Stimulated activated CD4-positive, alpha-beta T cell treated with anti-CD3 and anti-CD28 coated beads, Interleukin-2, amount 100 ng/mL, for 24 hours (primary cell): ENCODE results near the gene MRPL33.
"Not testable (repeated sequence)": the region's sequence is repeated elsewhere in the genome, so short reads cannot be mapped to it uniquely, and the experiment has no call there.

Experiments
- DNase-seq, 2 donors: peaks; one replicate each; pipeline ENCODE4 v3.0.0-alpha.2; 2020

Gene MRPL33

DNA sequence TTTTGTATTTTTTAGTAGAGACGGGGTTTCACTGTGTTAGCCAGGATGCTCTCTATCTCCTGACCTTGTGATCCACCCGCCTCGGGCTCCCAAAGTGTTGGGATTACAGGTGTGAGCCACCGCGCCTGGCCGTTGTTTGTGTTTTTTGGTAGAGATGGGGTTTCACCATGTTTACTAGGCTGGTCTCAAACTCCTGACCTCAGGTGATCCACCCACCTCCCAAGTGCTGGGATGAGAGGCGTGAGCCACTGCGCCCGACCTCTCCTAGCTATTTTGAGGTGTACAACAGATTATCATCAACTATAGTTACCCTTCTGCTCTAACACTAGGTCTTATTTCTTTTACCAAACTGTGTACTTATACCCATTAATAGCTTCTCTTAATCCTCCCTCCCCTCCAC is 28.9 kb upstream of the MRPL33 start:
- DNase-seq, result no peak

DNA sequence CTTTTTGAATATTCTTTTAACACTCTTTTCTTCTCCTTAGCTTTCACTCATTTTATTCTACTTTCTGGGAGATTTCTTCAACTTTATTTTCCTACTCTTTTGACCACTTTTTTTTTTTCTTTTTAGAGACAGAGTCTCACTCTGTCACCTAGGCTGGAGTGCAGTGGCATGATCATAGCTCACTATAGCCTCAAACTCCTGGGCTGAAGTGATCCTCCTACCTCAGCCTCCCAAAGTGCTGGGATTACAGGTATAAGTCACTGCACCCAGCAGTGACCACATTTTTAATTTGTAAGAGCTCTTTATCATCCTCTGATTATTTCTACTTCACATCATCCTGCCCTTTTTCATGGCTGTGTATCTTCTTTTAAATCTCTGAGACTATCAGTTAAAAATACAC is 26.0 kb upstream of the MRPL33 start:
- DNase-seq, result not testable (repeated sequence)

GRCh38 chr2:27746325-27746724 is 25.2 kb upstream of the MRPL33 start:
- no peak for DNase-seq

- DNase-seq, result no peak
Measured at GRCh38 chr2:27747827-27748352, 23.6 kb upstream of the MRPL33 start.

DNA sequence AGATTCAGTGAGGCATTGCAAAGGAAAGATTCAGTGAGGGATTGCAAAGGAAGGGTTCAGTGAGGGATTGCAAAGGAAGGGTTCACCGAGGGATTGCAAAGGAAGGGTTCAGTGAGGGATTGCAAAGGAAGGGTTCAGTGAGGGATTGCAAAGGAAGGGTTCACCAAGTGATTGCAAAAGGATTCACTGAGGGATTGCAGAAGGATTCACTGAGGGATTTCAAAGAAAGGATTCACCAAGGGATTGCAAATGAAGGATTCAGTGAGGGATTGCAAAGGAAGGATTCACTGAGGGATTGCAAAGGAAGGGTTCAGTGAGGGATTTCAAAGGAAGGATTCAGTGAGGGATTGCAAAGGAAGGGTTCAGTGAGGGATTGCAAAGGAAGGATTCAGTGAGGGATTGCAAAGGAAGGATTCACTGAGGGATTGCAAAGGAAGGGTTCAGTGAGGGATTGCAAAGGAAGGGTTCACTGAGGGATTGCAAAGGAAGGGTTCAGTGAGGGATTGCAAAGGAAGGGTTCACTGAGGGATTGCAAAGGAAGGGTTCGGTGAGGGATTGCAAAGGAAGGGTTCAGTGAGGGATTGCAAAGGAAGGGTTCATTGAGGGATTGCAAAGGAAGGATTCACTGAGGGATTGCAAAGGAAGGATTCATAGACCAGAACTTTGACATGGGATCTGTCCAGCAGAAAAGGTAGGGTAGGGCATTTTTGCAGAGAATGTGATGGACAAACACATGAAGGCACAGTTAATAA is 22.5 kb upstream of the MRPL33 start:
- not testable (repeated sequence) for DNase-seq

DNA sequence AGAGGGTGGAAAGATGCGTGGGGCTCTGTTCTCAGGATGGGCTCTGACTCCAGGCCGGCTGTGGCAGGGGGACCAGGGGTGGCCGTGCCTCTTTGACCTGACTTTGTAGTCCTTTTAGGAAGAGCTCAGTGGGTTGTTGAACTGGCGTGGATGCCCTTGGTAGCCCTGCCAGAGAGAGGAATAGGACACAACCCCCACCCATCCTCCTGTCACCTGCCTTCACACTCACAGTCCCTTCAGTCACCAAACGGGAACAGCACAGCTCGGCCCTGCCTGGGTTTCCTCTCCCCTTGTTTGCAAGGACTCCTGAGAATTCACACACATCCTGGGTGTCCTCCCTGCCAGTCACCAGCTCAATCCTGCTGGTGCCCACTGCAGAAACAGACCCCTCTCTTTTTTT is 20.1 kb upstream of the MRPL33 start:
- DNase-seq, result no peak

DNA sequence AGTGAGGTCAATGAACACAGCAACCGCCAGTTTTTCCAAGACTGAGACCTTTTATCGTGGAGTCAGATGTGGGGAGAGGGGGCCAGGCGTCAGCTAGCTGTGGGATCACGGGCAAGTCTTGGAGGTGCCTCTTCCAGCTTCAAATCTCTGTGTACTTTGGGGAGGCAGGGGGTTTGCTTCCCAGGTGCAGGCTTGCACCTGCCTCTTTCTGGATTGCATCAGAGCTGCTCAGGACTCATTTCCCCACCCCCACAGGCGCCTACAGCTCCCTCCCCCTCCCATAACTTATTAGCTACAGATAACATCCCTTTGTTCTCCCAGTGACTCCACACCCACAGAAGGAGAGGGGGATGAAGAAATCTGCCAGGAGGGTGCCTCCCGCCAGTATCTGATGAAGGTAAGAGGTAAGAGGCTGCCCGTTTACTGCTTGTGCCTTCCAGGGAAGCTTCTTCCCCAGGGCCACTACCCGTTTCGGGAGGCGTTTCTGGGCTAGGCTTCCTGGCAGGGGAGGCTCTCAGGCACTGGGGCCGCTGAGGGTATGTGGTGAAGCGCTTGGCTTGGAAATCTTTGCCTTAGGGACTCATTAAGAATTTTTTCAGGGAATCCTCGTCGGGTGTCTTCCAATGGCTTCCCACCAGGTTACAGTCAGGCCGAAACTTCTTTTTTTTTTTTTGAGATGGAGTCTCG is 18.8 kb upstream of the MRPL33 start:
- no peak for DNase-seq

DNA sequence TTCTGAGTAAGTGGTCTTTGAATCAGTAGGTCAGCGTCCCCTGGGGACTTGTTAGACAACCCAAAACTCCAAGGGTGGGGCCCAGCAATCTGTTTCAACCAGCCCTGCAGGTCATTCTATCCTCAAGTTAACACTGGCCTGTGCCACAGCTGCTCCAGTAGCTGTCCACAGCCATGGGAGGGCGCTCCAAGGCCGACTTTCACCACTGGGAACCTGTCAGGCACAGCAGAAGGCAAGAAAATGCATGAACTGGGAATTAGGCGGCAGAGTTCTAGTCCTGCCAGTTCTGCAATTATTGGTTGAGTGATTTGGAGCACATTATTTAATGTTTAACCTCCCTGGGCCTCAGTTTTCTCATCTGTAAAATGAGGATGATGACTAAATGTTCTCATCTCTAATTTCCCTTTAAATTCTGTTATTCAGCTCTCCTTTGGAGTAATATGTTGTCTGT is 17.4 kb upstream of the MRPL33 start:
- peak; percentile 81 to 87 for DNase-seq

DNA sequence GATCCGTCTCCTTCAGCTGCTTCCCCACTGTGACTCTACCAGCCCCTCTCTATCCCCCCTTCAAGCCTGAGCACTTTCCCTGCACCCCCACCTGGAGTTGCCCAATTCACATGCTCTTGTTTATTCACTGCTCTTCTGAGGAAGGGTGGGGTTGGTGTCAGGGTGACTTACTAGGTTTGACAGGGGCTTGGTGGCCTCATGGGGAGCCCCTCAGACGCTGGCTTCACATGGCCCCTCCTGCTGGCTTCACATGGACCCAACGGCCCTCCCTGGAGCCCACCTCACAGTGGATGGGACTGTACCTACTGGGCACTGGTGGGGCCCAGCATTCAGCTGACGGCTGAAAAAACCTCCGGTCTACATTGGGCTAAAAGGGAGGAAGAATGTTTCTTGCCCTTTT is 16.7 kb upstream of the MRPL33 start:
- DNase-seq, result no peak

DNA sequence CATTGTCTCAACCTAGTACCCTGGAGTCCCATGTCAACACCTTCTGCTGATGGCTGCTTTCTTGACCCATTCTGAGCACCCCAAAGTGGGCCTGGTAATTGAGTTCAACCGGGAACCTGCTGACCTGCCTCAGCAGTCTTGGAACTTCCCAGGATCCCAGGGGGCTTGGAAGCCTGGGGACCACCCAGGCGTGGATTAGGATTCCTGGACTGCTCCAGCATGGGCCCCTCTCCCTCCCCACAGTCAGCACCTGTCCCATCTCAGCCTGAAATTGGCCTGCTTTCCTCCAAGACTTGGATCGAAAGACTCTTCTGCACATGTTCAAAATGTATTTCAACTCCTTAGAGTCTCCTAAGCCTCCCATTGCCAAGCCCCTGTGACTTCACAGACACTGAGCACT is 15.4 kb upstream of the MRPL33 start:
- no peak for DNase-seq

DNA sequence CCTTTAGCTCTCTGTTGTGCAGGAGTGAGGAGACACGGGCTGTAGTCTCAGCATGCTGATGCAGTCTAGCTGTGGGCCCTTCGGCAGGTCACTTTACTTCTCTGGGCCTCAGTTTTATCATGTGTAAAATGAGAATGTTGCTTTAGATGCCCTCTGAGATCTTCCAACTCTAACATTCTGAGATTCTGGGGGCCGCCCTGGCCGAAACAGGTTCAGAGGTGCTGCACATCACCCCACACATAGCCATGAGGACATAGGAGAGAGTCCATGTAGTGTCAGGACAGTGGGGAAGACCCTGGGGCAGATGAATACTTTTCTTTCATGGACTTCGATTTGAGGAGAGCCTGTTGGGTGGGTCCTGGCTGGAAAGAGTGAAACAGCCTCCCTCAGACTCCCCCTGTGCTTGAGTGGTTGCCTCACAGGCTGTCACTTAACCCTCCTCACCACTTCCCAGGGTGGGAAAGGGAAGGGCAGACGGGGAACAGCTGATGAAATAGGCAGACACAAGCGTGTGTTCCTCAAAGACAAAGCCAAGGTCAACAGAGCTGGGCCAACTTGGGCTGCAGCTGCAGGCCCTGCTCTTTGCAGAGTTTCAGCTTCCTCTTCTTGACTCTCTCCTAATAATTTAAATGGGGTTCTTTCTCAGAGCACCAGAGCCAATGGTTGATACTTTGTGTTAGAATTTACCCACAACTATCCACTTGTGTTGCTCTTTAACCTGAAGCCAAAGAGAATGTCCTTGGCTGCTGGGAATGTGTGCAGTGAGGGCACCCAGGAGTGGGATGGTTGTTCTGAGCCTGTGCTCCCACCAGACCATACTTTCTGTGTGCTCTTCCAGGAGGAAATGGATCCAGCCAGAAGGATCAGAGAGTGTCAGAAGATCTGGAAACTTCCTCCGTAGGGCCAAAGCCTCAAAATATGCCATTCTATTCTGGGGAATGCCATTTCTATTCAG is 14.7 kb upstream of the MRPL33 start:
- no peak for DNase-seq

DNA sequence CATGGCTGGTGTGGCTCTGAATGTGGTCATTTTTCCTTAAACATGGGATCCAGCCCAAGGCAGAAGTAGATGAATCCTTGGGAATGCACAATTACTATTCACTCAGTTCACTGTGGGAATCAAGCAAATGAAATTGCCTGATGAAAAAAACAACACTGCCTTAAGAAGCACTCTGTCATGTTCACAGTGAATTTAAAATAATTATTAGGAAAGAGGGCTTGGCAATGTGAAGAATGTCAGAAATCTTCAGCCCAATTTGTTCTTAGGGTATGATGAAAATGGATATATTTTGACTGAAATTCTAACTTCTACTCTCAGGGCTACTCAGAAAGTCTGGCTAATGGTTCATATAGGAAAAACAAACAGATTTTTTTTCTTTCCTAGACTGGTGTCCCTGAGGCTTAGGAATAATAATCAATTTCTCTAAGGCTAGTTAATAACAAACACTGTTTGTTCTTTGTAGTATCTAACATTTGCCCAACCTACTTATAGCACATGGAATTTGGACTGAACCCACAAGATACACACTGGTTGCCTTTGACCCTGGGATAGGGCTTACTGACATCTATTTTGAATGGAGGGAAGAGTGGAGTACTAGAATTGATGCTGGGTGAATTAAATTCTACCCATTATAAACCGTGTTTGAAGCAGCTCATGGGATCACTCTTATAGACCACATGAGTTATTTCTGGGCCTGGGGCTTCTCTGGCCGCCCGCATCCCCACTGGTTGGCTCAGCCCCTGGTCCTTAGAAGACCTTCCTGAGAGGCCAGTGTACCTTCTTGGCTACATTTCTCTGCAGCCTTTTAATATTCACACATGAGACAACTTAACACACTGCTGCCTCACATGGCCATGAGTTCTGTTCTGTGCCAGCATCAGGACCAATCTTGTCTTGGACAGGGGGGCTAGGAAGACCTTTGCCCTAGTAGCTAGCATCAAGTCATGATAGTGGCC is 8.3 kb upstream of the MRPL33 start:
- no peak for DNase-seq

- DNase-seq, result no peak
Measured at GRCh38 chr2:27763907-27764267, 7.6 kb upstream of the MRPL33 start.

GRCh38 chr2:27764526-27764925 is 7.0 kb upstream of the MRPL33 start:
- not testable (repeated sequence) for DNase-seq

DNA sequence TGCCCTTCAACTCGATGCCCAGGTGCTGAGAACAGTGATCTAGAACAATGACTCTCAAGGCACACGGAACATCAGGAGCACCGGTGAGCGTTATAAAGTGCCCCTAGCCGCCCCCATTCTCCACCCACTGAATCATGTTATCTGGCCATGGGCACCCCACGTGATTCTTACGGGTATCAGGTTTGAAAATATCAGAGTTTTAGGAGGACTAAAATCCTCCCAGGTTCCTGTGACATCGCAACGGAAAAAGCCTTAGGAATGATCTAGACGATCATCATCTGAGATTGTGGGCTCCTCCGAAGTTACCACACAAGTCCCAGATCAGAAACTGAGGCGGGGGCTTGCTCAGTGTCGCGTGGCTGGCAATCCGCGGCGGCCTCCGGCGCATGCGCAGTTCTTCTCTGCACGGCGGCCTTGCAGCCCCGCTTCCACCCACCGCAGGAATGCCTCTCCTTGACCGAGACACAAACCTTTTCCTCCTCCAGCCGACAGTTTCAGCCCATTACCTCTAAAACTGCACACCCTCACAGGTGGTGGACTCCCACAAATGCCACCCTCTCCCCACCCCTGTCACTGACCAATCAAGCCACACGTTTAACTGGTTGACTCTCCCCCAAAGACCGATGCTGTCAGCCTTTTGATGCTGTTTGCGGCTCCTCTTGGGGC is 5.8 kb upstream of the MRPL33 start:
- DNase-seq, result peak; percentile 64 to 67

- DNase-seq, result no peak
Measured at GRCh38 chr2:27766287-27766661, 5.2 kb upstream of the MRPL33 start.

DNA sequence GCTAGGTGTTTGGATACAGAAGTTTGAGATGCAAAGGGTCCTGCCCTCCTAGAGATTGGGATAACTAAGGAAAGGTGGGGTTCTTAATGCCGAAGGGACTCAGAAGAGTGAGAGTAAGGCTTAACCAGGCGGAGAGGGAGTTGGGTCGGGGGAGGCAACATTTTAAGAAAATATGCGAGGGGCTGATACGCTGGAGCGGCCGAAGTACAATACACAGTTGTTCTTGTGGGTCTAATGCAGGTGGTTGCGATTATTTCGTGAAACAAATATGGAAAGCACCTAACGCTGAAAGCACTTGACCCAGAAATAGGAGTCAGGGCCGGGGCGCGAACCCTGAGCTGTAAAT is 344 bp upstream of the MRPL33 start:
- no peak for DNase-seq

GRCh38 chr2:27772804-27773203 is 1.3 kb downstream of the MRPL33 start:
- no peak for DNase-seq

DNA sequence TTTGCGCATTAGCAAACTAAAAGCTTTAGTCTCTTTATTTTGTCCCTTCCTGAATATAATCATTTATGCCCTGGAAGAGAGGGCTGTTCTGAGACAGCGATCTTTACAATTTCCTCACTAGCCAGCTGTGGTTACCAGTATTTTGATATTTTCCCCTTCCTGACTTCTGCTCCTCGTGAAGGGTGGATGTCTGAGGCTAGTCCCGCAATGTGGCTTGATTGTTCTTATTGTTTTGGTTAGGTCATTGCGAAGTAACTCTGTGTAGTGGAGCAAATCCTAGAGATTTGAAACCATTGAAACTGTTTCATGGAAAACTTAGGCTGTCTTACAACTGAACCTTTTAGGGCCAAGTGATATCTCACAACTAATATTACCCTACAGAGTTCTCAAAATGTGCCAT is 2.4 kb downstream of the MRPL33 start:
- DNase-seq, result no peak

DNA sequence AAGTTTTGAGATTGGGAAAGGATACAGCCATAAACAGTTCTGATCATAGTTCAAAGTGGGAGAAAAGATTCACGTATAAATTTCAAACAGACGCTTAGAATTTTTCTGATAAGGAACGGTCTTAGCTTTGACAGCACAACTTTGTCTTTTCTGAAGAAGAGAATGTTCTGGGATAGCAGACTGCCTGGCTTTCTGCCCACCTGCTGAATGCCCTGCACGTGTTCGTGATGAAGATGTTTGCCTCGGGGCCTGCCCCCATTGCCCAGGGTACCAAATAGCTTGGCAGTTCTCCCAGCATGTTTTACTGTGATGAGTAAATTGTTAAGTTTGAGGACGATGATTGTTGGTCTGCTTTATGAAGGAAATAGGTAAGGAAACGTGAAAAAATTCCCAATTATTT is 4.6 kb downstream of the MRPL33 start:
- DNase-seq, result no peak

DNA sequence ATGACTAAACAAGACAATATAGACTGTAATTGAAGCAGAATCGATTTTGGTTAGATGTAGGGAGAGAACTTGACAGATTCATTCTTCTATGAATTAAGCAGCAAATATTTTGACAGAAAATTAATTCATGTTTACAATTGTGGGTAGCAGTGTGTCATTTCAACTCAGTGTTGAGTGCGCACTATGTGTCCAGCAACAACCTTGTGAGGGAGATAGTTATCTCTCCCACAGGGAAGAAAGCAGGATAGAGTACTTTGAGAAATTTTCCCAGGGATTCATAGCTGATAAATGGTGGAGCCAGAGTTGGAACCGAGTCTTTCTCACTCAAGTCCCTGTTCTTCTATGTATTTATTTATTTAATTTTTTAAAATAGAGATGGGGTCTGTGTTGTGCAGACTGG is 5.2 kb downstream of the MRPL33 start:
- DNase-seq, result no peak
